Measurements from ENCODE around the gene OTX2. TPM values are rescaled to one million over a fixed set of nuclear protein-coding genes. Genes with fewer than 3 reads are reported as not detected.

OTX2 gene
- total RNA-seq, 1 experiment from 2014 or later = 30.1 TPM

DNA sequence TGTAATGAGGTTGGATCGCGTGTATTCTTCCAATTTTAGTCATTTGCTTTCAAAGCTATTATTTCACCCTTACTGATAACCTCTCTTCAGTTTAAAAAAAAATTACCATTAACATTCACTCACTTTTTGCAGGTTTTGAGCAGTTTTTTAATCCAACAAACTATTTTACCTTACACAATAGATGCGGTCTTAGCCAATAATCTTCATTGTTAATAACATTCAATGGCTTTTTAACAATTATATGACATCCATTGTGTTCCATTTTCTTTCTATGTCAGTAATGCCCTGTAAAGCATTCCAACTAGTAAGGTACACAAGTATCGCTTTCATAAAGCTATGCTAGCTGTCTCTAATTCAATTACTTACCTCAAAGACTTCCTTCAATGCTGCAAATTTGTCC is 18.9 kb upstream of the OTX2 start (continued):
- TF ChIP-seq ZNF532 (CRISPR knock-in tag; IDR thresholded peaks at IDR 0.05; ENCODE audit: borderline replicate concordance) = no peak

DNA sequence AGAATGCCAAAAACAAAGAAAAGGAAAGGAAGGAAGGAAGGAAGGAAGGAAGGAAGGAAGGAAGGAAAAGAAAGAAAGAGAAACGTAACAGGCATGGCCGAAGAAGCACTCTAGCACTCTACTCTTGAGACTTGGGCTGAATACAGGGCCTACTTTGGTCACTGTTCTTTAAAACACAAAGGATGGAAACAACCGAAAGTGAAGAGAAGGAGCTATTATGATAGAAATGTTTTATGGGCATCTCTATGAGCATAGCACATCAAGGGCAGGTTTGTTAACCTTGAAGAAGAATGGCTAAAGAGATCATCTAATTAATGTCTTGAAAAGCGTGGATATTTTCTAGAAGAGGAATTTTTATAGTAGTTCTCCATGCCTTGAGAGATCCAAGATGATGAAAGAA is 15.9 kb upstream of the OTX2 start:
- no peaks in the 10 kb centered on the region for H3K36me3 Mint-ChIP-seq
- H3K27ac Mint-ChIP-seq = no peak overlapping the region
- no peak for ATAC-seq
- DNase-seq (ENCODE audit: low spot score) = no peak
- H3K4me1 Mint-ChIP-seq = no peaks in the 10 kb centered on the region
- ChIA-PET CTCF (no interaction called here), POLR2A (no interaction called here)
- H3K9me3 Mint-ChIP-seq = no peaks in the 10 kb centered on the region
- H3K4me3 Mint-ChIP-seq = no peak overlapping the region
- peaks cover 58% of the 10 kb centered on the region for H3K27me3 Mint-ChIP-seq (ENCODE audit: low read depth)
- TF ChIP-seq, protein P1, sequence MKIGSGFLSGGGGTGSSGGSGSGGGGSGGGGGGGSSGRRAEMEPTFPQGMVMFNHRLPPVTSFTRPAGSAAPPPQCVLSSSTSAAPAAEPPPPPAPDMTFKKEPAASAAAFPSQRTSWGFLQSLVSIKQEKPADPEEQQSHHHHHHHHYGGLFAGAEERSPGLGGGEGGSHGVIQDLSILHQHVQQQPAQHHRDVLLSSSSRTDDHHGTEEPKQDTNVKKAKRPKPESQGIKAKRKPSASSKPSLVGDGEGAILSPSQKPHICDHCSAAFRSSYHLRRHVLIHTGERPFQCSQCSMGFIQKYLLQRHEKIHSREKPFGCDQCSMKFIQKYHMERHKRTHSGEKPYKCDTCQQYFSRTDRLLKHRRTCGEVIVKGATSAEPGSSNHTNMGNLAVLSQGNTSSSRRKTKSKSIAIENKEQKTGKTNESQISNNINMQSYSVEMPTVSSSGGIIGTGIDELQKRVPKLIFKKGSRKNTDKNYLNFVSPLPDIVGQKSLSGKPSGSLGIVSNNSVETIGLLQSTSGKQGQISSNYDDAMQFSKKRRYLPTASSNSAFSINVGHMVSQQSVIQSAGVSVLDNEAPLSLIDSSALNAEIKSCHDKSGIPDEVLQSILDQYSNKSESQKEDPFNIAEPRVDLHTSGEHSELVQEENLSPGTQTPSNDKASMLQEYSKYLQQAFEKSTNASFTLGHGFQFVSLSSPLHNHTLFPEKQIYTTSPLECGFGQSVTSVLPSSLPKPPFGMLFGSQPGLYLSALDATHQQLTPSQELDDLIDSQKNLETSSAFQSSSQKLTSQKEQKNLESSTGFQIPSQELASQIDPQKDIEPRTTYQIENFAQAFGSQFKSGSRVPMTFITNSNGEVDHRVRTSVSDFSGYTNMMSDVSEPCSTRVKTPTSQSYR (CRISPR knock-in tag; IDR thresholded peaks at IDR 0.05) = no peak
- TF ChIP-seq MLX (CRISPR knock-in tag; IDR thresholded peaks at IDR 0.05) (no peak), ZNF396 (CRISPR knock-in tag; IDR thresholded peaks at IDR 0.05; ENCODE audit: borderline replicate concordance) (no peak), PRRX2 (CRISPR knock-in tag; IDR thresholded peaks at IDR 0.05) (no peak), JUN (CRISPR knock-in tag; IDR thresholded peaks at IDR 0.05) (no peak), STAT6 (CRISPR knock-in tag; conservative IDR thresholded peaks at IDR 0.05; ENCODE audit: low read depth) (no peak), ZMAT4 (CRISPR knock-in tag; IDR thresholded peaks at IDR 0.05) (no peak), ELF4 (CRISPR knock-in tag; IDR thresholded peaks at IDR 0.05; ENCODE audit: low read depth) (no peak), USF1 (CRISPR knock-in tag; IDR thresholded peaks at IDR 0.05) (no peak), ZNF416 (CRISPR knock-in tag; IDR thresholded peaks at IDR 0.05) (no peak), AR (CRISPR knock-in tag; IDR thresholded peaks at IDR 0.05) (no peak)
- TF ChIP-seq, protein P2, sequence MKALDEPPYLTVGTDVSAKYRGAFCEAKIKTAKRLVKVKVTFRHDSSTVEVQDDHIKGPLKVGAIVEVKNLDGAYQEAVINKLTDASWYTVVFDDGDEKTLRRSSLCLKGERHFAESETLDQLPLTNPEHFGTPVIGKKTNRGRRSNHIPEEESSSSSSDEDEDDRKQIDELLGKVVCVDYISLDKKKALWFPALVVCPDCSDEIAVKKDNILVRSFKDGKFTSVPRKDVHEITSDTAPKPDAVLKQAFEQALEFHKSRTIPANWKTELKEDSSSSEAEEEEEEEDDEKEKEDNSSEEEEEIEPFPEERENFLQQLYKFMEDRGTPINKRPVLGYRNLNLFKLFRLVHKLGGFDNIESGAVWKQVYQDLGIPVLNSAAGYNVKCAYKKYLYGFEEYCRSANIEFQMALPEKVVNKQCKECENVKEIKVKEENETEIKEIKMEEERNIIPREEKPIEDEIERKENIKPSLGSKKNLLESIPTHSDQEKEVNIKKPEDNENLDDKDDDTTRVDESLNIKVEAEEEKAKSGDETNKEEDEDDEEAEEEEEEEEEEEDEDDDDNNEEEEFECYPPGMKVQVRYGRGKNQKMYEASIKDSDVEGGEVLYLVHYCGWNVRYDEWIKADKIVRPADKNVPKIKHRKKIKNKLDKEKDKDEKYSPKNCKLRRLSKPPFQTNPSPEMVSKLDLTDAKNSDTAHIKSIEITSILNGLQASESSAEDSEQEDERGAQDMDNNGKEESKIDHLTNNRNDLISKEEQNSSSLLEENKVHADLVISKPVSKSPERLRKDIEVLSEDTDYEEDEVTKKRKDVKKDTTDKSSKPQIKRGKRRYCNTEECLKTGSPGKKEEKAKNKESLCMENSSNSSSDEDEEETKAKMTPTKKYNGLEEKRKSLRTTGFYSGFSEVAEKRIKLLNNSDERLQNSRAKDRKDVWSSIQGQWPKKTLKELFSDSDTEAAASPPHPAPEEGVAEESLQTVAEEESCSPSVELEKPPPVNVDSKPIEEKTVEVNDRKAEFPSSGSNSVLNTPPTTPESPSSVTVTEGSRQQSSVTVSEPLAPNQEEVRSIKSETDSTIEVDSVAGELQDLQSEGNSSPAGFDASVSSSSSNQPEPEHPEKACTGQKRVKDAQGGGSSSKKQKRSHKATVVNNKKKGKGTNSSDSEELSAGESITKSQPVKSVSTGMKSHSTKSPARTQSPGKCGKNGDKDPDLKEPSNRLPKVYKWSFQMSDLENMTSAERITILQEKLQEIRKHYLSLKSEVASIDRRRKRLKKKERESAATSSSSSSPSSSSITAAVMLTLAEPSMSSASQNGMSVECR (CRISPR knock-in tag; IDR thresholded peaks at IDR 0.05; ENCODE audit: borderline replicate concordance) = no peak
- TF ChIP-seq, protein P3, sequence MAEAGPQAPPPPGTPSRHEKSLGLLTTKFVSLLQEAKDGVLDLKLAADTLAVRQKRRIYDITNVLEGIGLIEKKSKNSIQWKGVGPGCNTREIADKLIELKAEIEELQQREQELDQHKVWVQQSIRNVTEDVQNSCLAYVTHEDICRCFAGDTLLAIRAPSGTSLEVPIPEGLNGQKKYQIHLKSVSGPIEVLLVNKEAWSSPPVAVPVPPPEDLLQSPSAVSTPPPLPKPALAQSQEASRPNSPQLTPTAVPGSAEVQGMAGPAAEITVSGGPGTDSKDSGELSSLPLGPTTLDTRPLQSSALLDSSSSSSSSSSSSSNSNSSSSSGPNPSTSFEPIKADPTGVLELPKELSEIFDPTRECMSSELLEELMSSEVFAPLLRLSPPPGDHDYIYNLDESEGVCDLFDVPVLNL (CRISPR knock-in tag; IDR thresholded peaks at IDR 0.05; ENCODE audit: borderline replicate concordance, low read depth) = no peak

All from WTC11 (cell line).